Pancreas (tissue), 10 donors: ENCODE data around the gene MYOM3. TPM values are rescaled to one million over a fixed set of nuclear protein-coding genes. Genes with fewer than 3 reads are reported as not detected.

ENCODE experiments used
- ATAC-seq, 4 donors: fragments of 200-7000 bp; cut with Tn5 transposase; one replicate each; pipeline versions ENCODE4 v1.8.0 to v1.9.1; 2020; ENCODE audit warnings: mild to moderate bottlenecking in 4 of 4, moderate library complexity in 4 of 4
- DNase-seq, 6 donors: peaks; one replicate each; pipeline ENCODE4 v3.0.0-alpha.2; 2020
- FAIRE-seq: peaks from 2 replicates; lab custom pipeline; 2012; peaks lifted over from hg19 to GRCh38; lab: Jason Lieb, UNC
- H3K27ac ChIP-seq, 4 donors: fragments of 200-600 bp; sonication (generic); 1 replicate in 3 of 4; 2 replicates in 1 of 4; pipeline versions ENCODE4 v1.5.0 to v1.8.0; 2020
- H3K27me3 ChIP-seq, 4 donors: fragments of 200-600 bp; one replicate each; pipeline ENCODE4 v1.8.0; 2021
- H3K36me3 ChIP-seq, 3 donors: fragments of 200-600 bp; sonication (generic) in 1 of 3; one replicate each; pipeline versions ENCODE4 v1.5.0 to v1.8.0; 2020 to 2021
- H3K4me1 ChIP-seq, 3 donors: fragments of 200-600 bp; one replicate each; pipeline ENCODE4 v1.8.0; 2021
- H3K4me3 ChIP-seq, 4 donors: fragments of 200-600 bp; sonication (generic) in 2 of 4; one replicate each; pipeline versions ENCODE4 v1.5.0 to v1.8.0; 2020 to 2021
- H3K9me3 ChIP-seq, 4 donors: fragments of 200-600 bp; one replicate each; pipeline ENCODE4 v1.8.0; 2021
- WGBS, 2 donors: extraction: QIAGEN DNeasy Blood & Tissue Kit; methylation state at CpG; one replicate each; pipeline ENCODE4 v1.1.7; 2013; 5-methylcytosine and 5-hydroxymethylcytosine counted together
- intact Hi-C, 3 donors: fragments of 100-400 bp; cut with DNase I; formaldehyde crosslinking; loops; one replicate each; pipeline versions ENCODE4 v1.11.1 to v1.14.2; 2022
- polyA plus RNA-seq, 2 donors: library from polyadenylated mRNA; stranded (reverse); fragments of 200-250 nt; gene quantifications; one replicate each; pipeline ENCODE4 v1.2.3, GENCODE V29; 2013
- total RNA-seq, 6 donors: library from RNA; stranded (reverse); fragmentation: NEBNext Ultra II Directional in 4 of 6; extraction: Animal tissue kit (Norgen Biotek cat#: 25700) in 4 of 6; gene quantifications; one replicate each; pipeline versions ENCODE4 v1.2.1 to v1.2.4, GENCODE V29; 2021 to 2023
- TF ChIP-seq, protein P1 (sequence below), 4 donors: fragments of 200-600 bp; sonication (generic) in 3 of 4; IDR thresholded peaks; one replicate each; pipeline versions ENCODE4 v1.5.0 to v1.8.0; 2021; ENCODE audit warnings: antibody characterized with exemption in 4 of 4
- donor health status: healthy with polysubstance abuse.
- donor health status: DM: no; HTN: no; CAD: no; lungs with moderate emphysema.
- donor health status: DM: no; HTN: no; CAD: no.
- donor health status: control.
- donor health status: control.
- donor health status: Bipolar disorder and iron deficiency.
- donor health status: DM: yes; HTN: yes; CAD: no.
- donor health status: DM: no; HTN: no; CAD: no.
- donor health status: DM: no; HTN: no; CAD: no.
- donor health status: DM: yes; HTN: yes; CAD: no.

The MYOM3 gene
- total and polyA plus RNA-seq, 8 donors: 0.38 to 1.7 (median 0.79) TPM

DNA sequence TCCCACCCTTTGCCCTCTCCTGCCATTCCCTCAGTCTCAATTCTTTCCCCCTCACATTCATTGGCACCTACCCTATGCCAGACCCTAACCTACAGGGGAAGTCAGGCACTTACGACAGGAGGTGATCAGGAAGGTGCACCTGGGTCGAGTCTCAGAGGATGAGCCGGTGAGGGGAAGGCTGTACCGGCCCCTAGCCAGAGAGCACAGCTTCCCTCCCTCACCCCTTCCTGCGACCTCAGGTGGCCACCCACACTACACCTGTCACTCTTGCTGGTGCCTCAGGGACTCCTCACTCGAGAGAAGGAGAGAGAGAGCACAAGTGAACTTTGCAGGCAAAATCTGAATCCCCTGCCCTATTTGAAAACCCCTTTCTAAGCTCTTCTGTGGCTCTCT lies 1.7 kb upstream of the MYOM3 start:
- Histone ChIP-seq H3K27me3 (no peaks in the 10 kb centered on the region), H3K9me3 (no peaks in the 10 kb centered on the region)
- ATAC-seq: no peak

DNA sequence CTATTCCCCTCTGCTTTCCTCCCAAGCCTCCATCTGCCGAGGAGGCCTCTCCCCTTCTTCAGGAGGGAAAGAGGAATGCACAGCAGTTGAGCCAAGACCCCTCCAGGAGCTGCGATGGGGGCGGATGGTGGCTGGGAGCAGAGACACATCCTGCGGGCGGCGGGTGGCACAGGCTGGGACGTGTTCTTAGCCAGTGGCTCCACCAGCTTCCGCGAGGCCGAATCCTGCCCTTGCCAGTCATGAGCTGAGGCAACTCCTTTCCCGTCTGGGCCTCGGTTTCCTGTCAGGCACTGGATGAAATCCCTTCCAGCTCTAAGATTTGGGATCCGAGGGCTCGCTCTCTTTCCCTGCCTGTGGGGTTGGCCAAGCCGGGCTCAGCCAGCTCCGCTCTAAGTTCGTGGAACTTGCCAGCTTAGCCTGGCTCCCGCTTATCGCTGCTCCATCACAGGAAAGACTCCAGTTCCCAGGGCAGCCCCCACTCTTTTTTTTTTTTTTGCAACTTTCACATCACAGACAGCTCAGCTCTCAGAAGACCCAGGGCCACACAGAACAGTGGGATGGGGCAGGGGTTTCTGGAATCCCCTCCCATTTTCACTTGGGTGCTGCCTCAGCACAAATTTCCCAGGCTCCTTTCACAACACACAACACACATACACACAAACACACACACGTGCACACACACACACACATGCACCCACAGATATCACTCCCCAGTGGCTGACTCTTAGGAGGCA lies 506 bp downstream of the MYOM3 start:
- no peaks in the 10 kb centered on the region for H3K27me3 ChIP-seq
- ATAC-seq: no peak
- no peaks in the 10 kb centered on the region for H3K36me3 ChIP-seq
- H3K4me1 ChIP-seq: peaks cover 0 to 2% (median 0%) of the 10 kb centered on the region in 3 donors
- DNase-seq: peak in 3 of 6 donors; percentile 29 to 66 (median 56)
- WGBS, 2 donors: 86 to 89% methylated on average over 20 of the region's 20 CpGs
- intact Hi-C loops: loop anchor here in 2 of 3 donors (5.0 kb wide), 1 partner anchor 39 kb away; no protein-coding TSS in a partner anchor
- H3K4me3 ChIP-seq: no peak overlapping the region
- H3K9me3 ChIP-seq: no peaks in the 10 kb centered on the region
- FAIRE-seq: no peak
- no peak overlapping the region for H3K27ac ChIP-seq
- TF ChIP-seq, protein P1, sequence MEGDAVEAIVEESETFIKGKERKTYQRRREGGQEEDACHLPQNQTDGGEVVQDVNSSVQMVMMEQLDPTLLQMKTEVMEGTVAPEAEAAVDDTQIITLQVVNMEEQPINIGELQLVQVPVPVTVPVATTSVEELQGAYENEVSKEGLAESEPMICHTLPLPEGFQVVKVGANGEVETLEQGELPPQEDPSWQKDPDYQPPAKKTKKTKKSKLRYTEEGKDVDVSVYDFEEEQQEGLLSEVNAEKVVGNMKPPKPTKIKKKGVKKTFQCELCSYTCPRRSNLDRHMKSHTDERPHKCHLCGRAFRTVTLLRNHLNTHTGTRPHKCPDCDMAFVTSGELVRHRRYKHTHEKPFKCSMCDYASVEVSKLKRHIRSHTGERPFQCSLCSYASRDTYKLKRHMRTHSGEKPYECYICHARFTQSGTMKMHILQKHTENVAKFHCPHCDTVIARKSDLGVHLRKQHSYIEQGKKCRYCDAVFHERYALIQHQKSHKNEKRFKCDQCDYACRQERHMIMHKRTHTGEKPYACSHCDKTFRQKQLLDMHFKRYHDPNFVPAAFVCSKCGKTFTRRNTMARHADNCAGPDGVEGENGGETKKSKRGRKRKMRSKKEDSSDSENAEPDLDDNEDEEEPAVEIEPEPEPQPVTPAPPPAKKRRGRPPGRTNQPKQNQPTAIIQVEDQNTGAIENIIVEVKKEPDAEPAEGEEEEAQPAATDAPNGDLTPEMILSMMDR (IDR thresholded peaks at IDR 0.05): no peak

More for the DNA sequence above, 1.7 kb upstream of the MYOM3 start:
- TF ChIP-seq, protein P1 (IDR thresholded peaks at IDR 0.05): no peak
- intact Hi-C loops: loop anchor here in 2 of 3 donors (5.0 kb wide), 1 partner anchor 41 kb away; no protein-coding TSS in a partner anchor
- DNase-seq (peak in 3 of 6 donors; percentile 19 to 32 (median 20)), FAIRE-seq (no peak)
- Histone ChIP-seq H3K4me3 (no peak overlapping the region), H3K4me1 (peaks cover 11 to 22% (median 16%) of the 10 kb centered on the region in 3 donors), H3K27ac (no peak overlapping the region), H3K36me3 (no peaks in the 10 kb centered on the region)
- WGBS, 2 donors: 37 to 54% methylated on average over 6 of the region's 6 CpGs

DNA sequence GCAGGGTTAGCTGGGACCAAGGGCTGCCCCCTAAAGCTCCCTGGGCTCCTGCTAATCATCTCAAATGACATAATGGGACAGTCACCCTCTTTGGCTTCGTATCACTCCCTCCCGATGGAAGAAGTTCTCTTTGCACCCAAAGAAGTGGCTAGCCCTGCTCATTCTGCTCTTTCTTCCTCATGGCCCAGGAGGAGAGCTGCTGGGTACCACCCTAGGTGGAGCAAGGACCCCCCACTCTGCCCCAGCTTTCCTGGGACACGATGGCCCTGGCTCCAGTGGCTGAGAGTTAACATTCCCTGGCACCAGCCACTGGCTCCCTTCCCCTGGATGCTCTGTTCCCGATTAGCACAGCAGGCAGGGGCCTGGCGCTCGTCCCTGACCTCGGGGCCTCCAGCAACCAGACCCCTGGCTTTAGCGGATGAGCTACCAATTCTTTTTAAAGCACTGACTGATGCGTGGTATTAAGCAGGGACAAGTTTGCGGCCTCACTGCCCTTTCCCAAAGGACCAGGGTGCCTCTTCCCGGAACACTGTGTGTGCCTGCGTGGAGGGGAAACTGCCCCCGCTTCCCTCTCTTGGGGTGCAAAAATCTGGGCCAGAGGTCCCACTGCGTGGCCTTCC lies 1.2 kb downstream of the MYOM3 start:
- no peaks in the 10 kb centered on the region for H3K27me3 ChIP-seq
- ATAC-seq (no peak), FAIRE-seq (no peak), DNase-seq (peak in 3 of 6 donors; percentile 36 to 48 (median 44))
- H3K4me3 ChIP-seq: no peak overlapping the region
- no peaks in the 10 kb centered on the region for H3K4me1 ChIP-seq
- no peak overlapping the region for H3K27ac ChIP-seq
- intact Hi-C loops: loop anchor here in 2 of 3 donors (5.0 kb wide), 1 partner anchor 38 kb away; no protein-coding TSS in a partner anchor
- 80 to 81% methylated on average over 14 of the region's 14 CpGs for WGBS, 2 donors
- TF ChIP-seq, protein P1 (IDR thresholded peaks at IDR 0.05): no peak
- no peaks in the 10 kb centered on the region for H3K36me3 ChIP-seq
- H3K9me3 ChIP-seq: no peaks in the 10 kb centered on the region

- Histone ChIP-seq H3K9me3 (no peaks in the 10 kb centered on the region), H3K4me1 (no peaks in the 10 kb centered on the region), H3K27ac (no peak overlapping the region), H3K4me3 (no peak overlapping the region), H3K36me3 (no peaks in the 10 kb centered on the region), H3K27me3 (no peaks in the 10 kb centered on the region)
- TF ChIP-seq, protein P1 (IDR thresholded peaks at IDR 0.05): no peak
- WGBS, 2 donors: 89 to 94% methylated on average over 15 of the region's 15 CpGs
- DNase-seq (peak in 3 of 6 donors; percentile 20 to 61 (median 52)), FAIRE-seq (no peak), ATAC-seq (no peak)
- intact Hi-C loops: loop anchor here in 2 of 3 donors (5.0 kb wide), 1 partner anchor 38 kb away; no protein-coding TSS in a partner anchor
These were observed 2.1 kb downstream of the MYOM3 start for GRCh38 chr1:24109686-24110475.
